Skeletal muscle tissue (tissue), 4 donors: Measurements from ENCODE around the gene PLCB1. TPM values are rescaled to one million over a fixed set of nuclear protein-coding genes. Genes with fewer than 3 reads are reported as not detected.

Source experiments
- H3K27ac ChIP-seq: one replicate; pipeline ENCODE4 v1.7.0; 2013; ENCODE audit warnings: mild to moderate bottlenecking, low read depth, low read length, inconsistent platforms
- H3K27me3 ChIP-seq, 3 donors: one replicate each; pipeline ENCODE4 v1.7.0; 2013; ENCODE audit warnings: low read length in 3 of 3; ENCODE audit not compliant: control insufficient read depth in 3 of 3, insufficient read depth in 3 of 3
- H3K36me3 ChIP-seq, 3 donors: one replicate each; pipeline ENCODE4 v1.7.0; 2013; ENCODE audit warnings: low read length in 3 of 3; ENCODE audit not compliant: control insufficient read depth in 3 of 3, insufficient read depth in 3 of 3
- H3K4me1 ChIP-seq, 3 donors: one replicate each; pipeline ENCODE4 v1.7.0; 2013; ENCODE audit warnings: low read length in 3 of 3, mild to moderate bottlenecking in 3 of 3; ENCODE audit not compliant: control insufficient read depth in 3 of 3, insufficient read depth in 3 of 3
- H3K4me3 ChIP-seq, 3 donors: one replicate each; pipeline ENCODE4 v1.7.0; 2013; ENCODE audit warnings: low read length in 3 of 3
- H3K9ac ChIP-seq, 3 donors: one replicate each; pipeline ENCODE4 v1.7.0; 2013; ENCODE audit warnings: low read length in 3 of 3, mild to moderate bottlenecking in 3 of 3, moderate library complexity in 2 of 3, low read depth in 1 of 3
- H3K9me3 ChIP-seq, 3 donors: one replicate each; pipeline ENCODE4 v1.7.0; 2013; ENCODE audit warnings: low read length in 3 of 3; ENCODE audit not compliant: control insufficient read depth in 3 of 3
- total RNA-seq: library from RNA; depleted of rRNA; stranded (reverse); fragments of >200 nt; gene quantifications from one replicate; pipeline ENCODE4 v1.2.3, GENCODE V29; 2014
- donor health status: Osteomylitis.

PLCB1 gene
- total RNA-seq, 1 donor from 2014 or later = 13.0 TPM

GRCh38 chr20:8414586-8415274, 282.7 kb downstream of the PLCB1 start:
- no peak overlapping the region for H3K4me3 ChIP-seq
- no peaks in the 10 kb centered on the region for H3K36me3 ChIP-seq
- no peaks in the 10 kb centered on the region for H3K9me3 ChIP-seq
- no peak overlapping the region for H3K9ac ChIP-seq
- H3K27ac ChIP-seq = no peak overlapping the region
- H3K4me1 ChIP-seq = no peaks in the 10 kb centered on the region
- no peaks in the 10 kb centered on the region for H3K27me3 ChIP-seq

GRCh38 chr20:8421981-8422380, 289.9 kb downstream of the PLCB1 start:
- H3K27ac ChIP-seq = no peak overlapping the region
- no peaks in the 10 kb centered on the region for H3K4me1 ChIP-seq
- no peaks in the 10 kb centered on the region for H3K27me3 ChIP-seq
- H3K4me3 ChIP-seq = no peak overlapping the region
- H3K36me3 ChIP-seq = no peaks in the 10 kb centered on the region
- no peaks in the 10 kb centered on the region for H3K9me3 ChIP-seq
- no peak overlapping the region for H3K9ac ChIP-seq

- no peaks in the 10 kb centered on the region for H3K4me1 ChIP-seq
- H3K9me3 ChIP-seq = no peaks in the 10 kb centered on the region
- no peak overlapping the region for H3K27ac ChIP-seq
- no peak overlapping the region for H3K4me3 ChIP-seq
- no peaks in the 10 kb centered on the region for H3K36me3 ChIP-seq
- H3K27me3 ChIP-seq = no peaks in the 10 kb centered on the region
- no peak overlapping the region for H3K9ac ChIP-seq
These were observed 291.4 kb downstream of the PLCB1 start for GRCh38 chr20:8423482-8423881.

GRCh38 chr20:8424010-8424409, 291.9 kb downstream of the PLCB1 start:
- H3K27ac ChIP-seq = no peak overlapping the region

GRCh38 chr20:8425016-8425415, 292.9 kb downstream of the PLCB1 start:
- H3K27ac ChIP-seq = no peak overlapping the region
- no peaks in the 10 kb centered on the region for H3K9me3 ChIP-seq
- H3K27me3 ChIP-seq = no peaks in the 10 kb centered on the region
- no peaks in the 10 kb centered on the region for H3K36me3 ChIP-seq
- no peaks in the 10 kb centered on the region for H3K4me1 ChIP-seq
- no peak overlapping the region for H3K4me3 ChIP-seq
- H3K9ac ChIP-seq = no peak overlapping the region

More at GRCh38 chr20:8424010-8424409, 291.9 kb downstream of the PLCB1 start:
- no peaks in the 10 kb centered on the region for H3K9me3 ChIP-seq
- H3K36me3 ChIP-seq = no peaks in the 10 kb centered on the region
- no peaks in the 10 kb centered on the region for H3K4me1 ChIP-seq
- no peaks in the 10 kb centered on the region for H3K27me3 ChIP-seq
- H3K4me3 ChIP-seq = no peak overlapping the region
- H3K9ac ChIP-seq = no peak overlapping the region

- no peak overlapping the region for H3K9ac ChIP-seq
- no peak overlapping the region for H3K27ac ChIP-seq
- H3K4me3 ChIP-seq = no peak overlapping the region
These were observed 293.7 kb downstream of the PLCB1 start for GRCh38 chr20:8425802-8426201.

GRCh38 chr20:8427419-8428040, 295.5 kb downstream of the PLCB1 start:
- H3K27ac ChIP-seq = no peak overlapping the region
- H3K27me3 ChIP-seq = no peaks in the 10 kb centered on the region
- no peaks in the 10 kb centered on the region for H3K36me3 ChIP-seq
- peaks cover 0 to 6% (median 4%) of the 10 kb centered on the region in 3 donors for H3K4me1 ChIP-seq
- H3K9me3 ChIP-seq = no peaks in the 10 kb centered on the region
- H3K4me3 ChIP-seq = no peak overlapping the region
- H3K9ac ChIP-seq = no peak overlapping the region

More at GRCh38 chr20:8425802-8426201, 293.7 kb downstream of the PLCB1 start:
- H3K27me3 ChIP-seq = no peaks in the 10 kb centered on the region
- H3K9me3 ChIP-seq = no peaks in the 10 kb centered on the region
- H3K4me1 ChIP-seq = no peaks in the 10 kb centered on the region
- H3K36me3 ChIP-seq = no peaks in the 10 kb centered on the region

- no peaks in the 10 kb centered on the region for H3K36me3 ChIP-seq
- no peak overlapping the region for H3K4me3 ChIP-seq
- H3K27ac ChIP-seq = no peak overlapping the region
- H3K9me3 ChIP-seq = no peaks in the 10 kb centered on the region
- H3K9ac ChIP-seq = no peak overlapping the region
- no peaks in the 10 kb centered on the region for H3K27me3 ChIP-seq
- H3K4me1 ChIP-seq = peaks cover 0 to 6% (median 4%) of the 10 kb centered on the region in 3 donors
These were observed 296.9 kb downstream of the PLCB1 start for GRCh38 chr20:8428988-8429387.

GRCh38 chr20:8431538-8432434, 299.7 kb downstream of the PLCB1 start:
- no peak overlapping the region for H3K4me3 ChIP-seq
- peaks cover 0 to 6% (median 4%) of the 10 kb centered on the region in 3 donors for H3K4me1 ChIP-seq
- H3K9me3 ChIP-seq = no peaks in the 10 kb centered on the region

More at GRCh38 chr20:8431538-8432434, 299.7 kb downstream of the PLCB1 start:
- no peaks in the 10 kb centered on the region for H3K27me3 ChIP-seq
- no peak overlapping the region for H3K9ac ChIP-seq
- no peaks in the 10 kb centered on the region for H3K36me3 ChIP-seq
- H3K27ac ChIP-seq = no peak overlapping the region
